Muscle of arm (tissue), 12 donors: ENCODE data around the gene CNNM4. TPM values are rescaled to one million over a fixed set of nuclear protein-coding genes. Genes with fewer than 3 reads are reported as not detected.

Experiments used
- DNase-seq: peaks from one replicate; pipeline ENCODE4 v3.0.0-alpha.2; 2013
- polyA plus RNA-seq, 12 donors: library from polyadenylated mRNA; unstranded; fragments of 120-200 nt; gene quantifications; one replicate each; pipeline ENCODE4 v1.2.1, GENCODE V29; 2013; ENCODE audit not compliant: insufficient read length in 12 of 12

The CNNM4 gene
- polyA plus RNA-seq, 12 donors: 16.7 to 42.7 (median 25.5) TPM; not detected in 1

GRCh38 chr2:96828874-96829273 is 68.2 kb downstream of the CNNM4 start:
- DNase-seq: no peak

GRCh38 chr2:96830044-96830562 is 69.4 kb downstream of the CNNM4 start:
- no peak for DNase-seq

DNA sequence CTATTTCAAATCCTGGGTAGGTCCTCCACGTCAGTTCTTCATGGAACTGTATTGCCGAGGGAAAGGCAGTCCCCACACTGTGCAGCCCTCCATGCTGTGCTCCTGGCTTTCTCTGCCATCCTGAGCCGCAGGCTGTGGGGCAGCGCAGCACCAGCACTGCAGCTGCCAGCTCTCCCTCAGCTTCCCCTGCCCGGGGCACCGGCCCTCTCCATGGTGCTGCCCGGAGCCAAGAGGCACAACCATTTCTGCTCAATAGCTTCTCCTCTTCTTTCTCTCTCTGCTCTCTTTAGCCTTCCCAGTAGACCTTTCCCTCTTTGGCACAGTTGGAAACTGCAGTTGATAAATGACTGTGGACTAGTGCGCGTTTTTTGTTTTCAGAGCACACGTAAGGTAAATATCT is 71.0 kb downstream of the CNNM4 start:
- DNase-seq: no peak

DNA sequence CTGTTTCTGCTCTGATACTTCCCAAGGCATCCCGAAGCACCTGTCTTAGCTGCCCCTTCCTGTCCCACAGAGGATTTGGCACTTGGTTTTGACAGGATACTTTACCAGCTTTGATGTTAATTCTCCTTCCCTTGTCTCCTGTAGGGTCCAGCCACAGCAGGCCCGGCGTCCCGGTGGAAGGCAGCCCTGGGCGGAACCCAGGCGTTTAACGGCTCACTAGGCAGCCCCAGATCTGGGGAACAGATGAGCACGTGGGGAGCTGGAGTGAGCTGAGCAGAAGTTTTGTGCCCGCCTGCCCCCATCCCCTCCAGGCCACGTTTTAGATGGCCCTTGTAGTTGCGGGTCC is 71.7 kb downstream of the CNNM4 start:
- no peak for DNase-seq

DNA sequence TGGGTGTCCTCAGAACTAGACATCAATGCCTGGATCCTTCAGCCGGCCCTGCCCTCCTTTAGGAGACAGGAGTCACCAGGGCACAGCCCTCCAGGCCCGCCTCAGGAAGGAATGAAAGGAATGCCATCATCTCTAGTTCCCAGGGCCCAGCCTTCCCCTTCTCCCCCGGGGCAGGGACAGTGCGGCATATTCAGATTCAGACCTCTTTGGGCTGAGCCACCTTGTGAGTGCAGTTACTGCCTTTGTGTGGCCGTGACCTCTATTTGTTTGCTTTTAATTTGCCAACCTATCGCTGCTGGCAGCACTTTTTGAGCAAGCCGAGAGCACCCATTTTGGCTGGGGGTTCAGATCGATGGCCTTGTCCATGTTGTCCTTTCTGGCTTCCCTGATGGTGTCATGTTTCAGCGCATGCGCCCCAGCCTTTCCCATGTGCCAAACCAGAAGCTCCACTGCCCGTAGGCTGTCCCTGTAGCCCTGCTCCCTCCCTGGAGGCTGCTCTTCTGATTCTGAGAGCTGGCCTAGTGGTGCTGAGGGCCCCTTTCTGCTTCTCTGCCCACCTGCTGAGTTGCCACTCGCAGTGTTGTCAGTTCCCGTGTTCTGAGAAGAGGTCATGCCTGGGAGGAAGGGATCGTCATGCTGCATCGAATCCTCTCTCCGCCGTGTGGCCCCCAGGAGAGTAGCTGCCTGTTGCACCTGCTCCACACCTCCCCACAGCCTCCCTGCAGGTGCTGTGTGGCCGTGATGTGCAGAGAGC is 72.2 kb downstream of the CNNM4 start:
- peak; percentile 46 for DNase-seq

GRCh38 chr2:96835830-96836229 is 75.1 kb downstream of the CNNM4 start:
- no peak for DNase-seq

DNA sequence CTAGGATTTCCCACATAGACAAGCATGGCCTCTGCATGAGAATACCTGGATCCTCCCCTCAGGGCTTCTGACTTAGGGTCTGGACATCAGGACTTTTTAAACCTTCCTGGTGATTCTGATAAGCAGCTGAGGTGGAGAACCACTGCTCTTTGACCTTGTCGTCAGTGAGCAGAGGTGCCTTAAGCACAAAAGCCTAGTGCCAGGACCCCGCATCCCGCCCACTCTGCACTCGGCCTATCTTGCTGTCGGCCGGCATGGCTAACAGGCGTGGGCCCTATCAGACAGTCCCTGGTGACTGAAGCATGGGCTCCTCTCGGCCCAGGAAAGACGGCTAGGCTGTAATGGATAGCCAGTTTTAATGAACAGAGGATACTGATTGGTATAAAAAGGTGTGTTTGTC is 76.9 kb downstream of the CNNM4 start:
- no peak for DNase-seq

DNA sequence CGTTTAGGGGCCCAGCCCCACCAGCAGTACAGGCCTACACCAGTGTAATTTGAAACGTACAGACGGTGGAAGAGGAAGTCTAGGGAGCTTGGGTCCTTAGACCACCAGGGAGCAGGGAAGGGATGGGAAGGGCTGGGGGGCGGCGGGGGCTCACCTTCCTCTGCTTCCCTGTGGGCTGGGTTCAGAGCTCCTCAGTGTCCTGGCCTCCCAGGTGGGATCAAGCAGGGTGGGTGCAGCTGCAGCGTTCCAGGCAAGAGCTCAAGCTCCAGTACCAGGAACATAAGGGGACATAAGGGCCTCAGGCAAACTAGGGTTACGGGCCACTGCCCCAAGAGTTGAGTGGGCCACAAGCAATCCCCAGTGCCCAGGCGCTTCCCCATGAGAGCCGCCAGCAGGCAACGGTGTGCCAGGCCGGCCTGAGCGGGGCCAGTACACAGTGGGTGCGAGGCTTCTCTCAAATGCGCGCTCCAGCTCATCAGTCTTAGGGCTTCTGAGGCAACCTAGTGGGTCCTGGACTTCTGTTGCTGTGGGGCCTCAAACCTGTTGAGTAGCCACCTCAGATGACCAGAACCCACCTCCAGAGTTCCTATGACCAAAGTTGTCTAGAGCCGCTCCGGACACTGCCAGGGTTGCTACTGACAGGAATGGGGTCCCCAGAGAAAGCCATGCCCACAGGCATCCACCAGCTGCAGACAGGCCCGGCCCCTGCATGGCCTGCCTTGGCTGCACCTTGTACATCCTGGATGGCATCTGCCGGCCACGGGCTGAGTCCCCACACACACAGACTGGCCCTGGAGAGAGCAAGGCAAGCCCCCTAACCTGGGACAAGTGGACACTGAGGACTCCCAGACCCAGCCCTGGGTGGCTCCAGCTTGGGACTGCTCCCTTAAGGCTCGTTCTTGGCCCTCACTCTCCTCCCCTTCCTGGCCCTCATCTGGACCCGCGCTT is 77.9 kb downstream of the CNNM4 start:
- DNase-seq: no peak

GRCh38 chr2:96839293-96839874 is 78.7 kb downstream of the CNNM4 start:
- no peak for DNase-seq

- DNase-seq: no peak
Measured at GRCh38 chr2:96839875-96840850, 79.5 kb downstream of the CNNM4 start.

DNA sequence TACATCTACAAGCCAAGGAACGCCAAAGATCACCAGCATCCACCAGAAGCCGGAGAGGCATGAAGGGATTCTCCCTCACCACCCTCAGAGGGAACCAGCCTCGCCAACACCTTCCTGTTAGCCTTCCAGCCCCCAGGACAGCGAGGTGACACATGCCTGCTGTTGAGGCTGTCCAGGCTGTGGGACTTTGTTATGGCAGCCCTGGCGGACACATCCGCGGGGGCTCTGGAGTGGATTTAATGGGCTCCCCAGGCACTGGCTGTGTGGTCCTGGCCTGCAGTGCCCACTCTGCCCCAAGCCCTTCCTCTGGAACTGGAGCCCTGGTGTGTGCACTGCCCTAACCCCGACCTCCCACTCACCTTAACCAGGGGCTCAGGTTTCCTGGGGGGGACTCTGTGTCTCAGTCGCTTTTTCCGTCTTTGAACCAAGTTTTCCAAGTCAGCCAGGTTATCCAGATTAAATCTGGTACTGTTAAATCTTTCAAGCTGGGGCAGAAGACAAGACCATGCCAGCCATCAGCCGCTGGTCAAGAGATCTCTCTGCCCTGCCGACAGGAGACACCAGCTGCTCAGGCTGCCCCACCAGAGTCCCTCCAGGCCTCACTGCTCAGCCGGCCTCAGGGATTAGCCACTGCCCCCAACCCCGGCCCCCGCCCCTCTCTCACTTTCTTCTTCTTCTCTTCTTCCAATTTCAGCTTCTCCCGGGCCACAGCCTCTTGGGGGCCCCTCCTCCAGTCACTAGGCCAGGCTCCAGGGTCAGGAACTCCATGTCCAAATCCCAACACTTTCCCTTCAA is 81.2 kb downstream of the CNNM4 start:
- no peak for DNase-seq

DNA sequence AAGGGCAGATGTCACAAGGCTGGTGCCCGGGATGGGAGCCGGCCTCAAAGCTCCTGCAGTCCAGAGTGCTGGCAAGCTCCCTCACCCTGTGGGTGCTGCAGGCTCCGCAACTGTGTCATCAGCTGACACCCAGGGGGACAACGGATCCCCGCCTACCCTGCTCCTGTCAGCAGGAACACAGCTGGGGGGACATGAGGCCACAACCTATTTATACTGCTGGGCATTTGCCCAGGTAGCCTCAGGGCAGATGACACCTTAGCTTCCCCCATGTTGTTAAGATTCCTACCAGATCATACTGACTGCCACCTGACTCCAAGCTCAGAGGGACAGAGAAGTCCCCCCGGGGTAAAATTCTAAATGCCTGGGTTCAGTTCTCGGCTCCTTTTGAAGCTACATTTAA is 81.9 kb downstream of the CNNM4 start:
- DNase-seq: no peak

GRCh38 chr2:96843538-96844268 is 83.0 kb downstream of the CNNM4 start, which contains the start of gene ANKRD23:
ANKRD23 (minus strand) TSS chr2:96844021; CDS start chr2:96843992, 29 bp downstream.
- DNase-seq: no peak

GRCh38 chr2:96844405-96844808 is 83.7 kb downstream of the CNNM4 start:
- no peak for DNase-seq

GRCh38 chr2:96846825-96847224 is 86.1 kb downstream of the CNNM4 start:
- no peak for DNase-seq

GRCh38 chr2:96847586-96847985 is 86.9 kb downstream of the CNNM4 start:
- no peak for DNase-seq

GRCh38 chr2:96848264-96848663 is 87.6 kb downstream of the CNNM4 start:
- DNase-seq: no peak

DNA sequence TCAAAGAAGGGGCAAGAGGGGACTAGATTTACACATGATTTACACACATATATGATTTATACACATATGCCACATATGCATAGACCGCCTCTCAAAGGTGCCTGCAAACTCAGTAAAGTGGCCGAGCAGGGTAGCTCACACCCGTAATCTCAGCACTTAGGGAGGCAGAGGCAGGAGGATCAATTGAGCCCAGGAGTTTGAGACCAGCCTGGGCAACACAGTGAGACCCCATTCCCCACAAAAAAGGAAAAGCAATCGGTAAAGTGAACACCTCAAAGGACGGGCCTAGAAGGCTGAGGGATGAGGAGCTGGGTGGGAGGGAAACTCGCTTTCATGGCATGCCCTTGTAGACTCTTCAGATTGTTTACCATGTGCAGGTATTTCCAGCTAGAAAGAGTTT is 92.0 kb downstream of the CNNM4 start:
- no peak for DNase-seq

DNA sequence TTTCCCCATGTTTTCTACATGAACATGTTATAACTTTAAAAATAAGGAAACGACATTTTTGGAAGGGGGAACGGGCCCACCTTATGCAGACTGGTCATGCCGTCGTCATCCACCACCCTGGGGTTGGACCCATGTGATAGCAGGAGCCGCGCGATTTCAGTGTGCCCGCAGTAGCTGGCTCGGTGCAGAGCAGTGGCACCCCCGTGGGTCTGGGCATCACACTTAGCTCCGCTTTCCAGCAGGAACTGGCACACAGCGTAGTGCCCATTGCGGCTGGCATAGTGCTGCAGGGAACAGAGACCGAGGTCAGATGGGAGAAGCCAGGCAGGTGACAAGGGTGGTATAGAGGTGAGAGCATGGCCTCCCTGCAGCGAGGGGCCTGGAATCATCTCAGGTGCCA is 92.6 kb downstream of the CNNM4 start:
- DNase-seq: no peak
